ENCODE data around the gene GAS1.

The GAS1 gene

DNA sequence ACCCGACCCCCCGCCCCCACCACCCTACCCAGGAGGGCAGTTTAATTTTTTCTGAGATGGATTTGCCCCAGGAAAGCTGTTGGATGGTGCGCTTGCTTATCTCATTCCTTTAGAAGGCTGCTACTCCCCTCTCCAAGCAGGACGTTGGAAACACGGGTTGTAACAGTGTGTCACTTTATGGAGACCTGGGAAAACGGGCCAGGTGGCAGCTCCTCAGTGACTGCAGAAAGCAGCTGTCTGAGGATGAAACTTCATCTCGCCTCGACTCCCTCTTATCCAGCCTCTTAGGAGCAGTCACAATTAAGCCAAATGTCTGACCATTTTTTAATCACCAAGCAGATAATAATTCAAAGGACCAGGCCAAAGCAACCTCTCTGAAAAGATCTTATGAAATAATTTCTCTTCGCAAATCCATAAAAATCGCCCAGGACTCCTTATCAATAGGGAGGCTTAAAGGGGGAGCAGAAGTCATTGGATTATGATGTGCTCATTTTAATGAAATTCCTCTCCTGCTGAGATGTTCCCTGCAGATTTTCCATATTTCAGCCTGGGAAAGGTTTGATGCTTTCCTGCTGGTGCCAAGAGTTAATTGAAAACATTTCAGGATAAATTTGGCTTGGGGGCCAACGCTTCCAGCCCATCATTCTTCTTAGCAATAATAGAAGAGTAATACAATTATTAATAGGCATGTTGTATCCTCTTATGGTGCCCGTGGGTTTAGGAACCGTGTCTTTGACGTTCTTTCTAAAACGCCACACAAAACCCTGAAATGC is 26.0 kb downstream of the GAS1 start:
- DNase-seq = no peak

DNA sequence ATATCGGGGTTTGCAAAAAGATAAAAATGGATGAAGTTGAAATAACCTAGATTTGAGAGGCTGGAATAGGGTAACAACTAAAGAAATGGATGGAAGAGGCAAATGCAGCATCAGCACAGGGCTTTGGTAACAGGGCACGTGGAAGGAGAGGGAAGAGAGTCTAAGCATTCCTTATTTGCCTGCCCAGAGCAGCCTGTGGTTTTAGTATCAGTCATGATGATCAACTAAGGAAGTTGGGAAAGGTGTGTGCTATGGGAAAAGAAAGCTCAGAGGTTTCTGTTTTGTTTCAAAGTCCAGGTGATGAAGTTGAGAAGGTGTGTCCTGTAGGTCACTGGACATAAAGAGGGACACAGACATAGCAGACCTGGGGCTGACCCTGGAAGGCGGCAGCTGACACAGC is 28.8 kb downstream of the GAS1 start:
- DNase-seq = no peak

DNA sequence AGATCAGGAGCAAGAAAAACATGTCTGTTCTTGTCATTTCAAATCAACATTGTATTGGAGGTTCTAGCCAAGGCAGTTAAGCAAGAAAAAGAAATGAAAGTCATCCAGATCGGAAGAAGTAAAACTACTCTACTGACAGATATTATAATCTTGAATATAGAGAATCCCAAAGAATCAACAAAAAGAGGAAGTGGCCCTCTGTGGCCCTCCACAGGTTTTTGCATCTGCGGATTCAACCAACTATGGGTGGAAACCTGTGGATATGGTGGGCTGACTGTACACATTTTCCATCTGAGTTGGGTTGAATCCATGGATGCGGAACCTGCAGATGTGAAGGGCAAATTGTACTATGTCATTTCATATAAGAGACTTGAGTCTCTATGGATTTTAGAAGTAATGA is 35.1 kb downstream of the GAS1 start:
- DNase-seq = no peak

GRCh38 chr9:86909388-86909787 is 37.9 kb downstream of the GAS1 start:
- DNase-seq = no peak

DNA sequence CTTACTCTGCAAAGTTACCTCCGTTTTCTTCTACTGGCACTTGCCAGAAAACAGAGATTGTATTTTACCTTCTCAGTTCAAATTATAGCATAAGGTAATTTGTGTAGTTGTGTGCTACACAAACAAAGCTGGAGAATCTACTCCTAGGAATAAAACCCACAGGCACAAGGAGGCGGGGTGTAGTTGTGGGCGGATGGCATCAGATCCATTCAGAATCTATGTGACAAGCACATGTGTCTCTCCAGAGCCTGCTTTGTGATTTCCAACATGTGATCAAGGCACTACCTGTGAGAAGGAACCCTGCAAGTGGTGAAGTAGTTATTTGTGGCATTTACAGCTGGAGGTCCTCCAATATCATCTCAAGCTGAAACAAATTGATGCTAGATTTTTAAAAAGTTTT is 39.0 kb downstream of the GAS1 start:
- DNase-seq = no peak

- DNase-seq = no peak
Observed at GRCh38 chr9:86907346-86907745, 40.0 kb downstream of the GAS1 start.

- no peak for DNase-seq
Observed at GRCh38 chr9:86903734-86904085, 43.6 kb downstream of the GAS1 start.

- DNase-seq = no peak
Observed at GRCh38 chr9:86902991-86903733, 44.1 kb downstream of the GAS1 start.

DNA sequence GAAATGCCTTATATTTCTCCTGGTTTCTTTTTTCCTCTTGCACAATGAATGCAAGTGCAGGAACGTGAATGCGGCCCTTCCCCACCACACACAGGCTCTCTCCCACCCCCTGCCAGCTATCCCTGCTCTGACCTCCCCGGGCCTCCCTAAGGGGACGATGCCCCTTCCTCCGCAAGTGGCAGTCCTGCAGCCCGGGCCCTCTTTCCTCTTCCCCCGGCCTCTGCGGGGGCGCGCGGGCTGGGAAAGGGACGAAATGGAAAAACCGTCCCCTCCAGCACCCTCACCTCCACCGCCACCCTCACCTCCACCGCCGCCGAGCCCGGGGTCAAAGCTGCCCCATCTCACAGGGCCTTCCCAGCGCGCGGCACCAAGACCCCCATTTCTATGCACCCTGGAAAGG is 44.7 kb downstream of the GAS1 start:
- DNase-seq = no peak

DNA sequence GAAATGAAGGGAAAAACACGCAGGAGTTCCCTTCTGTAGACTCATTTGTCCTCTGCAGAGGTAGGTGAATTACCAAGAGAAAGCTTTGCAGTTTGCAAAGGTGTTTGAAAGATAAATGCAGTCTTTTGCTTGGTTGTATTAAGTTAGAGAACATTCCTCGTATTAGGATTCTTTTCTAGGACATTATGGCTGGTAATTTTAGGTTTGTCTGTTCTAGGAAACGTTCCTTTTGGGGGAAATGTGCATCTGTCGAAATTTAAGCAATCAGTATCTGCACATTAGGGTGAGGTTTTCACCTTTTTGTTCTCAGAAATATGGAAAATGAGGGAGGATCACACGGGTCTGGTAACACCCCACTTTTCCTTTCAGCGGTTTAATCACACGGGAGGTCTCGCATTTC is 45.1 kb downstream of the GAS1 start:
- no peak for DNase-seq

DNA sequence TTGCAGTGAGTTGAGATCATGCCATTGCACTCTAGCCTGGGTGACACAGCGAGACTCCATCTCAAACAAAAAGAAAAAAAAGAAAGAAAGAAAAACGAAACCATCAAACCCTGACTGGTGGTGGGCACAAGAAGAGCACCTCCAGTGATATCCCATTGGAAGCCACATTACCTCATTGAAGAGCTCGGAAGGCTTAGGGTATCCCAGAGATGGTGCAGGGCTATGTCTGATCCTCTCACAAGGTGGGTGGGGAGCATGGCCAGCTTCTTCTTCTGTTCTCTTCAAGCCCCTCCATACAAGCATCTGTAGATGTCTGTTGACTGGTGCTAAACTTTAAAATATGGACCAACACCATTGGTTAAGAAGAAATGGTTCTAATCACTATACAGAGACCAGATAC is 45.8 kb downstream of the GAS1 start:
- DNase-seq = no peak

Data from inflammatory macrophage treated with lipopolysaccharide for 1 hour (primary cell).